A172 (cell line): ENCODE data around the gene RAD51D. TPM values are rescaled to one million over a fixed set of nuclear protein-coding genes. Genes with fewer than 3 reads are reported as not detected.
"Not testable (repeated sequence)": the region's sequence is repeated elsewhere in the genome, so short reads cannot be mapped to it uniquely, and the experiment has no call there.

Experiments
- DNase-seq: peaks from one replicate; pipeline ENCODE4 v3.0.0-alpha.2; 2015; ENCODE audit warnings: low spot score
- total RNA-seq: library from RNA; depleted of rRNA; stranded (reverse); fragments of >200 nt; shearing (Covaris generic); gene quantifications from 2 replicates; pipeline ENCODE4 v1.2.3, GENCODE V29; 2014

Gene RAD51D
- total RNA-seq, 1 experiment from 2014 or later, result 11.0 TPM

GRCh38 chr17:35141681-35142466 is 22.2 kb upstream of the RAD51D start, which contains the start of gene NLE1:
Gene NLE1, minus strand, starts transcription at chr17:35142303. Its CDS starts 28 bp downstream, at chr17:35142275.
- DNase-seq, result peak; percentile 60

- DNase-seq, result no peak
These were observed 18.6 kb upstream of the RAD51D start for GRCh38 chr17:35138218-35138617.

GRCh38 chr17:35135322-35135721 is 15.7 kb upstream of the RAD51D start:
- no peak for DNase-seq

- DNase-seq, result no peak
These were observed 13.3 kb upstream of the RAD51D start for GRCh38 chr17:35132816-35133550.

- DNase-seq, result no peak
These were observed 12.4 kb upstream of the RAD51D start for GRCh38 chr17:35132099-35132498.

GRCh38 chr17:35130392-35130791 is 10.7 kb upstream of the RAD51D start:
- no peak for DNase-seq

- DNase-seq, result peak; percentile 22
These were observed 10.3 kb upstream of the RAD51D start for GRCh38 chr17:35129973-35130351.

- no peak for DNase-seq
These were observed 9.7 kb upstream of the RAD51D start for GRCh38 chr17:35129154-35129972.

GRCh38 chr17:35127751-35128514 is 8.3 kb upstream of the RAD51D start:
- DNase-seq, result no peak

GRCh38 chr17:35121315-35121714 is 1.7 kb upstream of the RAD51D start, which contains the start of gene FNDC8:
Gene FNDC8, plus strand, starts transcription at chr17:35121615. Its CDS starts 79 bp downstream, at chr17:35121694.
- no peak for DNase-seq

- peak; percentile 27 for DNase-seq
These were observed 1.7 kb downstream of the RAD51D start for GRCh38 chr17:35117984-35118383.

GRCh38 chr17:35116845-35117244 is 2.8 kb downstream of the RAD51D start:
- no peak for DNase-seq

GRCh38 chr17:35110791-35111190 is 8.9 kb downstream of the RAD51D start:
- DNase-seq, result not testable (repeated sequence)

- no peak for DNase-seq
These were observed 14.7 kb downstream of the RAD51D start for GRCh38 chr17:35104844-35105450.

- no peak for DNase-seq
These were observed 16.4 kb downstream of the RAD51D start for GRCh38 chr17:35103271-35103670.

- DNase-seq, result no peak
These were observed 17.9 kb downstream of the RAD51D start for GRCh38 chr17:35101725-35102124.

GRCh38 chr17:35101036-35101435 is 18.6 kb downstream of the RAD51D start:
- no peak for DNase-seq

GRCh38 chr17:35099908-35100307 is 19.8 kb downstream of the RAD51D start:
- no peak for DNase-seq

- no peak for DNase-seq
These were observed 21.9 kb downstream of the RAD51D start for GRCh38 chr17:35097776-35098175.

GRCh38 chr17:35095741-35096140 is 23.9 kb downstream of the RAD51D start:
- DNase-seq, result no peak

GRCh38 chr17:35094902-35095301 is 24.8 kb downstream of the RAD51D start:
- peak; percentile 87 for DNase-seq
